Activated CD4-positive, alpha-beta T cell treated with anti-CD3 and anti-CD28 coated beads, Interleukin-2, Interleukin-4, amounts not matched to agents 100 ng/mL and 50 ng/mL, durations not matched to agents 16 hours and 8 hours (primary cell): Measurements from ENCODE around the gene H2BK1.
A peak's percentile ranks its signal among the peaks of the same experiment; 100 is the strongest.

Experiments
- DNase-seq: peaks from one replicate; pipeline ENCODE4 v3.0.0-alpha.2; 2020; ENCODE audit warnings: low spot score

The H2BK1 gene

DNA sequence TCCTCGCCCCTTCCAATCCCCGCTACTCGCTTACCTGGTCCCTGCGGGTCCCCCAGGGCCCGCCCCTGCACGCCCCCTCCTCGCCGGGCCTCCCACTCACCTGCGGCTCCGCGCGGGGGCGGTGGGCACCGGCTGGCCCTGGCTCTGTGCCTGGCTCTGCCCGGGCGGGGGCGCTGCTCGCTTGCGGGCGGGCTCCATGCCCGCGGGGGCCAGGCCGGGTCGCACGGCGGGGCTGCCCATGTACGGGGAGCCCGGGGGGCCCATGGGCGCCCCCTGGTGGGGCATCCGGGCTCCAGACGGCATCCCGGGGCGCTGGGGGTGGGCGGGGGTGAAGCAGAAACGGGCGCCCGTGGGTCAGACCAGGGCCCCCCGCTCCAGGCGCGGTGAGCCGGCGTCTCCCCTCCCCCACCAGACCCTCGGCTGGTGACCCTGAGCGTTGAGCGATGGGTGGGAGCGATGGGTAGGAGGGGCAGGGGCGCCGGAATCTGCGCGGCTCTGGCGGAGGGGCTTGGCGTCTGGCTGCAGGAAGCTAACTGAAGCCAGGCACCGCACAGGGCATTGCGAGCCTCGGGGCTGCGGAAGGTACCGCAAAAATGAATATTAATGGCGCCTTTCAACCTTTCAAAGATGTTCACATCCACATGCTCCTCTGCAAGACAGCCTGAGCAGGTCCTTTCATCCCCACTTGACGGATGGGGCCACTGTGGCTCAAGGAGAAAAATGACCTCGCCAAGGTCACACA, 35.2 kb upstream of the H2BK1 start:
- peak; percentile 52 for DNase-seq

- no peak for DNase-seq
Observed at GRCh38 chr7:151244841-151245346, 34.6 kb upstream of the H2BK1 start.

GRCh38 chr7:151244196-151244840, 34.0 kb upstream of the H2BK1 start:
- DNase-seq, result peak; percentile 68

DNA sequence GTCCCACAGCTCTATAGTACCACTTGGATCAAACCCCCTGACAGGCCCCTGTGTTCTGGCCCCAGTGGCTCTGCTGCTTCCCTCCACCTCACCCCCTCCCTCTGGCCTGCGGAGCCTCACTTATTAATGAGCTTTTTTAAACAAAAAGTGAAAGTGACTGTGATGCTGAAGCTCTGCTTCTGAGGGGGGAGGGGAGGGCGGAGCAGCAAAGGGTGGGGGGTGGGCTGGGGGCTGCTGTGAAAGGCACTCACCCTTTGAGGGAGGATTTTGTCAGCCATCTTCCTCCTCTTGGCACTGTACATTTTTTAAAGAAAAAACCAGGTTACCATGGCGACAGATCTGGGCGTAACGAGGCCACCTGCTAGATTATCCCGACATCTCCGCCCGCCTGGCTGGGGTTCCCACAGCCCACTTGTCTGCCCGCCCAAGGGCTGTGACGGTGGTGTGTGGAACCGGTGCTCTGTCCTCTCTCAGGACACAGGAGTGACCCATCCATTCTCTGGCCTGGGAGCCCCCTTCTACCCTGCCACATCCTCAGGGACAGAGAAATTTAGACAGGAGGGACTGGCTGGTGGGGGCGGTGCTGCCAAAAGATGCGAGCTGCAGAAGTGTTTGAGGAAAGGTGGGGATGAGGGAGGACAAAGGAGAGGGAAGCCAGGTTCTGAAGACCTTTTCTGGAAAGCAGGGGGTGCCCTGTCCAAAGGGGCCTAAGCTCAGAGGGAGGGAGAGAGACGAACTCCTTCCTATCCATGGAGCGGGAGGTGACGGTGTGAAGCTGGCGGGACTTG, 33.3 kb upstream of the H2BK1 start:
- peak; percentile 22 for DNase-seq

GRCh38 chr7:151243045-151243349, 32.7 kb upstream of the H2BK1 start:
- no peak for DNase-seq

- DNase-seq, result no peak
Observed at GRCh38 chr7:151242159-151243044, 32.1 kb upstream of the H2BK1 start.

DNA sequence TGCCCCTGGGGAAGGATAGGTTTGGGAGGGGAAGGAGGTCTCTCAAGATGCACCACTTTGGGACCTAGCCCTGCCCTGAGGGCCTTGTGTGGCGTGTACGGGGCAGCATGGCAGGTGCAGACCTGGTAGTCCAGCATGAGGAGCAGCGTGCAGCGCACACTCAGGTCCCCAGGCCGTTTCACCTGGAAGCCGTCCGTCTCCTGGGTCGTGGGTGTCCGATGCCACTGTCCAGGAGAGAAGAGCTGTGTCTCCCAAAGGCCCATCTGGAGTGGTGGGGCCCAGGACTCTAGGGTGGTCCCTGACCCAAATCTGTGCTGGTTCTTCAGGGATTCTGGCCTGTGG, 31.4 kb upstream of the H2BK1 start:
- DNase-seq, result no peak

DNA sequence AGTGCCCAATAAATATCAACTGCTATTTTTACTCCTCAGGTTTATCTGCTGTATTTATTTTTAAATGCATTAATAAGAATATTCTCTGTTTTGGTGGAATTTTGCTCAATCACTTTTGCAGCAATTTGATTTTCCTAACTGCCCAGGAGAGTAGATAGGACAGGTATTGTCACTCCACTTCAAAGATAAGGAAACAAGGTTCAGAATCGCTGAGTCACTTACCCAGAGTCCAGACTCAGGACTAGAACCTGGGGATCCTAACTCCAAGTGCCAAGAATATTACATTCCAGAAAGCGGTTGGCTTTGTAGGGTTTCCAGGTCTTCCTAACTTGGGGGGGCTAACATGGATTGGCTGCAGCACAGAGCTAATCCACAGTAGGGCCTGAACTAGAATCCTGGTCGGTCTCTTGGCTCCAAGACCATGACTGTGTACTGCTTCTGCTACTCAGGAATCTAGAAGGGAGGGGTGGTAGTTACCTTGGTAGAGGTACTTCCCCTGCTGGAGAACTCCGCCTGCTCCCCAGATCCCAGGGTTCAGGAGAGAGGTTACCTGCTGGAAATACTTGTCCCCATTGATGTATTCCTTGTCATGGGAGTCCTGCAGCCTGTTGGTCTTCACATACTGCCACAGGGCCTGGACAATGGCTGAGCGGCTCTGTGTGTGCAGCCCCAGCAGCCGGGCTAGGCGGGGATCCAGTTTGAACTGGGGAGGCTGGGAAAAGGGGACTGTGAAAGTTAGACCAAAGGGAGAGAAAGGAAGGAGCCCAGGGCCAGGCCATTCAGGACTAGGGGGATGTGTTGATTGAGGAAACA, 30.9 kb upstream of the H2BK1 start:
- no peak for DNase-seq

GRCh38 chr7:151240536-151240935, 30.2 kb upstream of the H2BK1 start:
- DNase-seq, result no peak

- DNase-seq, result no peak
Observed at GRCh38 chr7:151239837-151240459, 29.7 kb upstream of the H2BK1 start.

- DNase-seq, result no peak
Observed at GRCh38 chr7:151238924-151239836, 28.9 kb upstream of the H2BK1 start.

GRCh38 chr7:151238190-151238810, 28.0 kb upstream of the H2BK1 start:
- no peak for DNase-seq

- DNase-seq, result no peak
Observed at GRCh38 chr7:151237244-151238189, 27.2 kb upstream of the H2BK1 start.

GRCh38 chr7:151236406-151236805, 26.1 kb upstream of the H2BK1 start:
- DNase-seq, result no peak

GRCh38 chr7:151235091-151235787, 25.0 kb upstream of the H2BK1 start:
- DNase-seq, result no peak

DNA sequence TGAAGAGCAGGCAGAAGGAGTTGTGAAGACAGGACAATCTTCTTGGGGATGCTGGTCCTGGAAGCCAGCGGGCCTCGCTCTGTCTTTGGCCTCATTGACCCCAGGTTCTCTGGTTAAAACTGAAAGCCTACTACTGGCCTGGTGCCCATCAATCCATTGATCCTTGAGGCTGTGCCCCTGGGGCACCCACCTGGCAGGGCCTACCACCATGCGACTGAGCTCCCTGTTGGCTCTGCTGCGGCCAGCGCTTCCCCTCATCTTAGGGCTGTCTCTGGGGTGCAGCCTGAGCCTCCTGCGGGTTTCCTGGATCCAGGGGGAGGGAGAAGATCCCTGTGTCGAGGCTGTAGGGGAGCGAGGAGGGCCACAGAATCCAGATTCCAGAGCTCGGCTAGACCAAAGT, 23.5 kb upstream of the H2BK1 start:
- DNase-seq, result no peak

GRCh38 chr7:151232917-151233701, 22.8 kb upstream of the H2BK1 start:
- DNase-seq, result peak; percentile 73
